Kidney (tissue), 22 donors: ENCODE measurements around the gene WBP2. TPM values are rescaled to one million over a fixed set of nuclear protein-coding genes. Genes with fewer than 3 reads are reported as not detected.

Source experiments
- DNase-seq, 5 donors: peaks; one replicate each; pipeline ENCODE4 v3.0.0-alpha.2; 2013 to 2020
- FAIRE-seq: peaks from 2 replicates; lab custom pipeline; 2012; peaks lifted over from hg19 to GRCh38; lab: Jason Lieb, UNC
- H3K27ac ChIP-seq, 2 donors: one replicate each; pipeline ENCODE4 v1.7.0; 2013; ENCODE audit warnings: low read depth in 2 of 2, low read length in 2 of 2, inconsistent platforms in 1 of 2
- H3K27me3 ChIP-seq: one replicate; pipeline ENCODE4 v1.7.1; 2013; ENCODE audit warnings: low read length, inconsistent platforms; ENCODE audit not compliant: control insufficient read depth, insufficient read depth
- H3K36me3 ChIP-seq, 3 donors: one replicate each; pipeline versions ENCODE4 v1.7.0 to v1.7.1; 2013; ENCODE audit warnings: low read length in 3 of 3, control low read depth in 1 of 3, inconsistent platforms in 1 of 3; ENCODE audit not compliant: insufficient read depth in 3 of 3, control insufficient read depth in 2 of 3
- H3K4me1 ChIP-seq, 3 donors: one replicate each; pipeline versions ENCODE4 v1.7.0 to v1.7.1; 2013; ENCODE audit warnings: low read length in 3 of 3, inconsistent platforms in 1 of 3, low read depth in 1 of 3; ENCODE audit not compliant: control insufficient read depth in 2 of 3, insufficient read depth in 2 of 3
- H3K4me3 ChIP-seq, 3 donors: one replicate each; pipeline versions ENCODE4 v1.7.0 to v1.8.1; 2013; ENCODE audit warnings: low read length in 3 of 3, control low read depth in 1 of 3, inconsistent platforms in 1 of 3
- H3K9ac ChIP-seq, 3 donors: one replicate each; pipeline versions ENCODE4 v1.7.0 to v1.7.1; 2013; ENCODE audit warnings: low read length in 3 of 3, control low read depth in 1 of 3, inconsistent platforms in 1 of 3
- H3K9me3 ChIP-seq, 3 donors: one replicate each; pipeline versions ENCODE4 v1.7.0 to v1.7.1; 2013; ENCODE audit warnings: low read length in 3 of 3, control low read depth in 1 of 3, inconsistent platforms in 1 of 3; ENCODE audit not compliant: control insufficient read depth in 2 of 3, insufficient read depth in 1 of 3
- intact Hi-C: fragments of 100-400 bp; cut with DNase I; formaldehyde crosslinking; loops from one replicate; pipeline ENCODE4 v1.11.1; 2022
- long read RNA-seq, 10 donors: library from polyadenylated mRNA in 1 of 10; unstranded in 1 of 10; transcript quantifications; one replicate each; pipeline ENCODE4 v2.0.0 and lab custom pipeline, GENCODE V29; 2021 to 2026
- polyA plus RNA-seq: library from polyadenylated mRNA; stranded (reverse); fragments of 350-450 nt; fragmentation: Illumina TruSeq; extraction: RNeasy Lipid Tissue Mini Kit (QIAGEN cat#74804); gene quantifications from one replicate; pipeline ENCODE4 v1.2.3, GENCODE V29; 2014; ENCODE audit warnings: low read depth, low replicate concordance; ENCODE audit not compliant: insufficient read depth
- total RNA-seq: library from RNA; stranded (reverse); fragmentation: NEBNext Ultra II Directional; extraction: Animal tissue kit (Norgen Biotek cat#: 25700); gene quantifications from one replicate; pipeline ENCODE4 v1.2.1, GENCODE V29; 2021
- TF ChIP-seq, protein P1 (sequence below): IDR thresholded peaks from 3 replicates; pipeline ENCODE4 v1.5.1; 2012; ENCODE audit warnings: mild to moderate bottlenecking, moderate library complexity, borderline replicate concordance; ENCODE audit not compliant: insufficient read depth; ENCODE audit errors: extremely low read depth
- donor health status: control.
- donor health status: control.
- donor health status: control.
- donor health status: control.
- donor health status: control.
- donor health status: DM: yes; HTN: yes; CAD: no.
- donor health status: Normal renal cell carcinoma (clear cell type).

The WBP2 gene
- 135 TPM for total RNA-seq
- polyA plus RNA-seq, result 151 TPM
- long read RNA-seq, donor 1, transcript WBP2-201 (8 exons, 1,944 nt), result major isoform, 19 of 47 reads
- long read RNA-seq, donor 1, partial matches to known transcripts, result 24 of 47 reads
- long read RNA-seq, donor 1, other reads (novel, unspliced or antisense), result 0 of 47 reads
- long read RNA-seq, donor 2, transcript WBP2-201 (8 exons, 1,944 nt), result major isoform, 11 of 28 reads
- long read RNA-seq, donor 2, partial matches to known transcripts, result 12 of 28 reads
- long read RNA-seq, donor 2, other reads (novel, unspliced or antisense), result 0 of 28 reads
- long read RNA-seq, donor 3, transcript WBP2-201 (8 exons, 1,944 nt), result major isoform, 17 of 48 reads
- long read RNA-seq, donor 3, partial matches to known transcripts, result 24 of 48 reads
- long read RNA-seq, donor 3, other reads (novel, unspliced or antisense), result 0 of 48 reads
- long read RNA-seq, donor 4, transcript WBP2-201 (8 exons, 1,944 nt), result major isoform, 27 of 28 reads
- long read RNA-seq, donor 4, partial matches to known transcripts, result 0 of 28 reads
- long read RNA-seq, donor 4, other reads (novel, unspliced or antisense), result 0 of 28 reads
- long read RNA-seq, donor 5, partial matches to known transcripts, result 0 of 2 reads
- long read RNA-seq, donor 5, other reads (novel, unspliced or antisense), result 0 of 2 reads
- long read RNA-seq, donor 6, partial matches to known transcripts, result 0 of 5 reads
- long read RNA-seq, donor 6, other reads (novel, unspliced or antisense), result 0 of 5 reads
- long read RNA-seq, donor 7, transcript WBP2-201 (8 exons, 1,944 nt), result major isoform, 24 of 189 reads
- long read RNA-seq, donor 7, partial matches to known transcripts, result 10 of 189 reads
- long read RNA-seq, donor 7, other reads (novel, unspliced or antisense), result 154 of 189 reads
- long read RNA-seq, donor 8, transcript WBP2-209 (4 exons, 747 nt), result minor isoform, 5 of 38 reads
- long read RNA-seq, donor 8, transcript WBP2-201 (8 exons, 1,944 nt), result major isoform, 14 of 38 reads
- long read RNA-seq, donor 8, partial matches to known transcripts, result 19 of 38 reads
- long read RNA-seq, donor 8, other reads (novel, unspliced or antisense), result 0 of 38 reads
- long read RNA-seq, donor 9, partial matches to known transcripts, result 8 of 12 reads
- long read RNA-seq, donor 9, other reads (novel, unspliced or antisense), result 0 of 12 reads
- long read RNA-seq, donor 10, transcript WBP2-201 (8 exons, 1,944 nt), result major isoform, 7 of 24 reads
- long read RNA-seq, donor 10, partial matches to known transcripts, result 12 of 24 reads
- long read RNA-seq, donor 10, other reads (novel, unspliced or antisense), result 0 of 24 reads

GRCh38 chr17:75855310-75856061 lies at the start of gene WBP2:
TSS of gene WBP2 (minus strand) at chr17:75855335. CDS start at chr17:75855297, 38 bp downstream.
- H3K27ac ChIP-seq, result peak within 1 kb of the TSS; percentile 99
- H3K27me3 ChIP-seq, result no peaks in the 10 kb centered on the region
- intact Hi-C loops, result no loop called here
- peaks cover 3 to 12% (median 6%) of the 10 kb centered on the region in 3 donors for H3K36me3 ChIP-seq
- peak within 1 kb of the TSS; percentile 87 to 96 (median 91) for H3K9ac ChIP-seq
- TF ChIP-seq, protein P1, sequence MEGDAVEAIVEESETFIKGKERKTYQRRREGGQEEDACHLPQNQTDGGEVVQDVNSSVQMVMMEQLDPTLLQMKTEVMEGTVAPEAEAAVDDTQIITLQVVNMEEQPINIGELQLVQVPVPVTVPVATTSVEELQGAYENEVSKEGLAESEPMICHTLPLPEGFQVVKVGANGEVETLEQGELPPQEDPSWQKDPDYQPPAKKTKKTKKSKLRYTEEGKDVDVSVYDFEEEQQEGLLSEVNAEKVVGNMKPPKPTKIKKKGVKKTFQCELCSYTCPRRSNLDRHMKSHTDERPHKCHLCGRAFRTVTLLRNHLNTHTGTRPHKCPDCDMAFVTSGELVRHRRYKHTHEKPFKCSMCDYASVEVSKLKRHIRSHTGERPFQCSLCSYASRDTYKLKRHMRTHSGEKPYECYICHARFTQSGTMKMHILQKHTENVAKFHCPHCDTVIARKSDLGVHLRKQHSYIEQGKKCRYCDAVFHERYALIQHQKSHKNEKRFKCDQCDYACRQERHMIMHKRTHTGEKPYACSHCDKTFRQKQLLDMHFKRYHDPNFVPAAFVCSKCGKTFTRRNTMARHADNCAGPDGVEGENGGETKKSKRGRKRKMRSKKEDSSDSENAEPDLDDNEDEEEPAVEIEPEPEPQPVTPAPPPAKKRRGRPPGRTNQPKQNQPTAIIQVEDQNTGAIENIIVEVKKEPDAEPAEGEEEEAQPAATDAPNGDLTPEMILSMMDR, result peak; percentile 45
- peaks cover 0 to 14% (median 12%) of the 10 kb centered on the region in 3 donors for H3K4me1 ChIP-seq
- peak within 1 kb of the TSS; percentile 80 to 94 (median 80) for H3K4me3 ChIP-seq
- no peaks in the 10 kb centered on the region for H3K9me3 ChIP-seq
- DNase-seq, result peak; percentile 99 to 100 (median 100)
- peak; percentile 98 for FAIRE-seq

DNA sequence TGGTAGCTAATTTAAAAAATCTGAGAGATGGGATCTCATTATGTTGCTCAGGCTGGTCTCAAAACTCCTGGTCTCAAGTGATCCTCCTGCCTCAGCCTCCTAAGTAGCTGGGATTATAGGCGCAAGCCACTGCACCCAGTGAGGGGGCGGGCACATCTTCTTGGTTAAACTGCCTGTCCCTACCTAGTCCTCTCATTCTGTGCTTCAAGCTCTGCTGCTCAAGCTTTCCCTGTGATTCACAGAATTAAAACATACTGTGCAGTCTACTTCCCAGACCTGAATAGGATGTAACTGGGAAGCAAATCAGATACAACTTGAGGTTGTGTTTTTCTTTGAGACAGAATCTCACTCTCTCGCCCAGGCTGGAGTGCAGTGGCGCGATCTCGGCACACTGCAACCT lies 47.3 kb upstream of the WBP2 start:
- Histone ChIP-seq H3K27ac (no peak overlapping the region), H3K4me3 (no peak overlapping the region), H3K36me3 (peaks cover 0 to 26% (median 12%) of the 10 kb centered on the region in 3 donors), H3K4me1 (peaks cover 0 to 3% (median 0%) of the 10 kb centered on the region in 3 donors), H3K9ac (no peak overlapping the region), H3K27me3 (no peaks in the 10 kb centered on the region), H3K9me3 (no peaks in the 10 kb centered on the region)
- FAIRE-seq (no peak), DNase-seq (no peak)
- TF ChIP-seq, protein P1, result no peak
- intact Hi-C loops, result no loop called here

DNA sequence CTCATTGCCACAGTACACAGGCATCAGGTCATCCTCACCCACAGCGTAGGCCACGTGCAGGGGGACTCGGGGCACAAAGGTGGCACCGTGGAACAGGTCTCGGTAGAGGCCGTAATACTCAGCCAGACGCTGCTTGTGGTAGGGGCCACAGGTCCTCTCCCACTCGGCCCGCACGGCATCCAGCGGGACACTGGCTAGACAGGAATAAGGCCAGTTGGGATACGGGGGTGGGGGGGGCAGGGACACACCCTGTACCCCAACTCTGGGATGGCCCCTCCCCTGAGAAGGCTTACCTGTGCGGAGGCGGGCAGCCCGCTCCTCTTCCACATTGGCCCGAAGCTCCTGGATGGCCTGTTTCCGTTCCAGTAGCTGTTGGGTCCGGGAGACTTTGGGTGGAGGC lies 46.6 kb upstream of the WBP2 start:
- no peak for DNase-seq
- H3K4me1 ChIP-seq, result peaks cover 0 to 3% (median 0%) of the 10 kb centered on the region in 3 donors
- intact Hi-C loops, result no loop called here
- no peaks in the 10 kb centered on the region for H3K27me3 ChIP-seq
- TF ChIP-seq, protein P1, result no peak
- H3K27ac ChIP-seq, result no peak overlapping the region
- FAIRE-seq, result no peak
- no peak overlapping the region for H3K9ac ChIP-seq
- H3K36me3 ChIP-seq, result peaks cover 0 to 26% (median 12%) of the 10 kb centered on the region in 3 donors
- no peaks in the 10 kb centered on the region for H3K9me3 ChIP-seq
- no peak overlapping the region for H3K4me3 ChIP-seq
